Liver (tissue), 9 donors: ENCODE measurements around the gene TJP2. TPM values are rescaled to one million over a fixed set of nuclear protein-coding genes. Genes with fewer than 3 reads are reported as not detected.
"Not testable (repeated sequence)": the region's sequence is repeated elsewhere in the genome, so short reads cannot be mapped to it uniquely, and the experiment has no call there.

ENCODE experiments used
- DNase-seq: peaks from one replicate; pipeline ENCODE4 v3.0.0-alpha.2; 2017; ENCODE audit warnings: low spot score
- H3K27ac ChIP-seq, 2 donors: one replicate each; pipeline ENCODE4 v1.7.0; 2013; ENCODE audit warnings: inconsistent platforms in 2 of 2, low read length in 2 of 2, control low read depth in 1 of 2, low read depth in 1 of 2, mild to moderate bottlenecking in 1 of 2
- H3K27me3 ChIP-seq, 4 donors: one replicate each; pipeline versions ENCODE4 v1.6.1 to v1.7.0; 2013; ENCODE audit warnings: low read length in 3 of 4, inconsistent platforms in 1 of 4, mild to moderate bottlenecking in 1 of 4, moderate library complexity in 1 of 4; ENCODE audit not compliant: control insufficient read depth in 4 of 4, insufficient read depth in 4 of 4
- H3K36me3 ChIP-seq, 4 donors: one replicate each; pipeline versions ENCODE4 v1.6.1 to v1.7.0; 2013; ENCODE audit warnings: low read length in 3 of 4, mild to moderate bottlenecking in 3 of 4, low read depth in 1 of 4, moderate library complexity in 1 of 4; ENCODE audit not compliant: control insufficient read depth in 4 of 4, insufficient read depth in 3 of 4
- H3K4me1 ChIP-seq, 4 donors: one replicate each; pipeline versions ENCODE4 v1.6.1 to v1.7.0; 2013; ENCODE audit warnings: low read length in 3 of 4, mild to moderate bottlenecking in 3 of 4, moderate library complexity in 1 of 4; ENCODE audit not compliant: control insufficient read depth in 4 of 4, insufficient read depth in 4 of 4
- H3K4me3 ChIP-seq, 3 donors: one replicate each; pipeline versions ENCODE4 v1.6.1 to v1.7.0; 2013; ENCODE audit warnings: low read length in 3 of 3, control low read depth in 1 of 3, low read depth in 1 of 3, mild to moderate bottlenecking in 1 of 3
- H3K9ac ChIP-seq, 2 donors: one replicate each; pipeline ENCODE4 v1.7.0; 2013; ENCODE audit warnings: low read length in 2 of 2, mild to moderate bottlenecking in 2 of 2, moderate library complexity in 2 of 2, control low read depth in 1 of 2, low read depth in 1 of 2
- H3K9me3 ChIP-seq, 4 donors: one replicate each; pipeline versions ENCODE4 v1.6.1 to v1.7.0; 2013; ENCODE audit warnings: low read length in 3 of 4; ENCODE audit not compliant: control insufficient read depth in 4 of 4
- EGR1 ChIP-seq, 2 donors: IDR thresholded peaks; 2 replicates each; pipeline ENCODE4 v1.6.1; 2016 to 2018; ENCODE audit warnings: antibody characterized with exemption in 2 of 2, low read depth in 2 of 2
- FOXA1 ChIP-seq: IDR thresholded peaks from 2 replicates; pipeline ENCODE4 v1.6.1; 2016; ENCODE audit warnings: antibody characterized with exemption
- FOXA2 ChIP-seq: IDR thresholded peaks from 2 replicates; pipeline ENCODE4 v1.6.1; 2016; ENCODE audit warnings: antibody characterized with exemption
- GABPA ChIP-seq, 2 donors: IDR thresholded peaks in 1 of 2; conservative IDR thresholded peaks in 1 of 2; 2 replicates each; pipeline ENCODE4 v1.6.1; 2016; ENCODE audit warnings: antibody characterized with exemption in 2 of 2, mild to moderate bottlenecking in 1 of 2, moderate library complexity in 1 of 2
- HNF4A ChIP-seq, 2 donors: conservative IDR thresholded peaks; 2 replicates each; pipeline ENCODE4 v1.6.1; 2016; ENCODE audit warnings: antibody characterized with exemption in 2 of 2, mild to moderate bottlenecking in 2 of 2
- HNF4G ChIP-seq: IDR thresholded peaks from 2 replicates; pipeline ENCODE4 v1.6.1; 2016; ENCODE audit warnings: antibody characterized with exemption
- JUND ChIP-seq, 2 donors: IDR thresholded peaks; 2 replicates each; pipeline ENCODE4 v1.6.1; 2016; ENCODE audit warnings: antibody characterized with exemption in 2 of 2
- NR2F2 ChIP-seq: IDR thresholded peaks from 2 replicates; pipeline ENCODE4 v1.6.1; 2016; ENCODE audit warnings: antibody characterized with exemption
- RAD21 ChIP-seq, 2 donors: IDR thresholded peaks; 2 replicates each; pipeline ENCODE4 v1.6.1; 2016; ENCODE audit warnings: antibody characterized with exemption in 2 of 2, mild to moderate bottlenecking in 2 of 2
- RXRA ChIP-seq, 2 donors: IDR thresholded peaks; 2 replicates each; pipeline ENCODE4 v1.6.1; 2017 to 2018; ENCODE audit warnings: antibody characterized with exemption in 2 of 2, mild to moderate bottlenecking in 1 of 2
- SP1 ChIP-seq: IDR thresholded peaks from 2 replicates; pipeline ENCODE4 v1.6.1; 2018; ENCODE audit warnings: antibody characterized with exemption, mild to moderate bottlenecking
- TAF1 ChIP-seq: conservative IDR thresholded peaks from 2 replicates; pipeline ENCODE4 v1.6.1; 2016; ENCODE audit warnings: antibody characterized with exemption, mild to moderate bottlenecking
- YY1 ChIP-seq: IDR thresholded peaks from 2 replicates; pipeline ENCODE4 v1.6.1; 2016; ENCODE audit warnings: antibody characterized with exemption, mild to moderate bottlenecking
- WGBS: extraction: QIAGEN DNeasy Blood & Tissue Kit; methylation state at CpG from one replicate; pipeline ENCODE4 v1.1.7; 2013; 5-methylcytosine and 5-hydroxymethylcytosine counted together
- polyA plus RNA-seq, 2 donors: library from polyadenylated mRNA; stranded (reverse) in 1 of 2; unstranded in 1 of 2; fragments of 200-250 nt in 1 of 2; fragments of >200 nt in 1 of 2; fragmentation: Nextera tagmentation in 1 of 2; extraction: Ambion mirVana in 1 of 2; gene quantifications; one replicate each; pipeline versions ENCODE4 v1.2.1 to v1.2.3, GENCODE V29; 2013 to 2015
- total RNA-seq, 2 donors: library from RNA; depleted of rRNA; stranded (reverse); fragments of >200 nt; gene quantifications; one replicate each; pipeline ENCODE4 v1.2.3, GENCODE V29; 2014
- TF ChIP-seq, protein P1 (sequence below): IDR thresholded peaks from 2 replicates; pipeline ENCODE4 v1.6.1; 2016; ENCODE audit warnings: antibody characterized with exemption
- TF ChIP-seq, protein P2 (sequence below): IDR thresholded peaks from 2 replicates; pipeline ENCODE4 v1.6.1; 2016; ENCODE audit warnings: antibody characterized with exemption, mild to moderate bottlenecking
- TF ChIP-seq, protein P3 (sequence below): IDR thresholded peaks from 2 replicates; pipeline ENCODE4 v1.6.1; 2016; ENCODE audit warnings: antibody characterized with exemption
- TF ChIP-seq, protein P4 (sequence below): fragments of 150-350 bp; IDR thresholded peaks from 2 replicates; pipeline ENCODE4 v1.5.1; 2017; ENCODE audit warnings: improper control_type of control experiment, low read depth, low read length; ENCODE audit not compliant: missing input control
- TF ChIP-seq, protein P5 (sequence below): IDR thresholded peaks from 2 replicates; pipeline ENCODE4 v1.6.1; 2016; ENCODE audit warnings: antibody characterized with exemption
- donor health status: healthy.
- donor health status: healthy.
- donor health status: healthy.
- donor health status: healthy.
- donor health status: healthy.

The TJP2 gene
- total and polyA plus RNA-seq, 4 donors = 23.2 to 74.0 (median 32.6) TPM

DNA sequence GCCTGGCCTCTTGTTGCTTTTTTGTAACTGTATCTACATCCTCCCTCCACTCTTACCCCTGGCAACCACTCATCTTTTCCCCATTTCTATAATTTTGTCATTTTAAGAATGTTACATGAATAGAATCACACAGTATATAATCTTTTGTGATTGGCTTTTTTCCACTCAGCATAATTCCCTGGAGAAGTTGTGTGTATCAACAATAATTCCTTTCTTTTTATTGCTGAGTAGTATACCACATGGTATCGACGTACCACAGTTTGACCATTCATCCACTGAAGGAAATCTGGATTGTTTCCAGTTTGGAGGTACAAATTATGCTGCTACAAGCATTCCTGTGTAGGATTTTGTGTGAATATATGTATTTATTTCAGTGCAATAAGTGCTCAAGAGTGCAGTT lies 129.3 kb downstream of the TJP2 start:
- Histone ChIP-seq H3K4me3 (no peak overlapping the region), H3K36me3 (no peaks in the 10 kb centered on the region), H3K4me1 (no peaks in the 10 kb centered on the region), H3K9ac (no peak overlapping the region), H3K9me3 (no peaks in the 10 kb centered on the region), H3K27me3 (no peaks in the 10 kb centered on the region), H3K27ac (no peak overlapping the region)
- DNase-seq = no peak
- WGBS = 97% methylated on average over 2 of the region's 2 CpGs
- TF ChIP-seq RAD21 (IDR thresholded peaks at IDR 0.05) = no peak
- no peak for TF ChIP-seq TAF1
- TF ChIP-seq YY1 = no peak
- no peak for TF ChIP-seq NR2F2
- TF ChIP-seq, protein P1, sequence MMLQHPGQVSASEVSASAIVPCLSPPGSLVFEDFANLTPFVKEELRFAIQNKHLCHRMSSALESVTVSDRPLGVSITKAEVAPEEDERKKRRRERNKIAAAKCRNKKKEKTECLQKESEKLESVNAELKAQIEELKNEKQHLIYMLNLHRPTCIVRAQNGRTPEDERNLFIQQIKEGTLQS = no peak
- TF ChIP-seq JUND (IDR thresholded peaks at IDR 0.05) = no peak
- no peak for TF ChIP-seq EGR1 (IDR thresholded peaks at IDR 0.05; ENCODE audit: low read depth in 2 of 2)
- TF ChIP-seq SP1 = no peak
- TF ChIP-seq RXRA (IDR thresholded peaks at IDR 0.05) = no peak
- TF ChIP-seq, protein P2, sequence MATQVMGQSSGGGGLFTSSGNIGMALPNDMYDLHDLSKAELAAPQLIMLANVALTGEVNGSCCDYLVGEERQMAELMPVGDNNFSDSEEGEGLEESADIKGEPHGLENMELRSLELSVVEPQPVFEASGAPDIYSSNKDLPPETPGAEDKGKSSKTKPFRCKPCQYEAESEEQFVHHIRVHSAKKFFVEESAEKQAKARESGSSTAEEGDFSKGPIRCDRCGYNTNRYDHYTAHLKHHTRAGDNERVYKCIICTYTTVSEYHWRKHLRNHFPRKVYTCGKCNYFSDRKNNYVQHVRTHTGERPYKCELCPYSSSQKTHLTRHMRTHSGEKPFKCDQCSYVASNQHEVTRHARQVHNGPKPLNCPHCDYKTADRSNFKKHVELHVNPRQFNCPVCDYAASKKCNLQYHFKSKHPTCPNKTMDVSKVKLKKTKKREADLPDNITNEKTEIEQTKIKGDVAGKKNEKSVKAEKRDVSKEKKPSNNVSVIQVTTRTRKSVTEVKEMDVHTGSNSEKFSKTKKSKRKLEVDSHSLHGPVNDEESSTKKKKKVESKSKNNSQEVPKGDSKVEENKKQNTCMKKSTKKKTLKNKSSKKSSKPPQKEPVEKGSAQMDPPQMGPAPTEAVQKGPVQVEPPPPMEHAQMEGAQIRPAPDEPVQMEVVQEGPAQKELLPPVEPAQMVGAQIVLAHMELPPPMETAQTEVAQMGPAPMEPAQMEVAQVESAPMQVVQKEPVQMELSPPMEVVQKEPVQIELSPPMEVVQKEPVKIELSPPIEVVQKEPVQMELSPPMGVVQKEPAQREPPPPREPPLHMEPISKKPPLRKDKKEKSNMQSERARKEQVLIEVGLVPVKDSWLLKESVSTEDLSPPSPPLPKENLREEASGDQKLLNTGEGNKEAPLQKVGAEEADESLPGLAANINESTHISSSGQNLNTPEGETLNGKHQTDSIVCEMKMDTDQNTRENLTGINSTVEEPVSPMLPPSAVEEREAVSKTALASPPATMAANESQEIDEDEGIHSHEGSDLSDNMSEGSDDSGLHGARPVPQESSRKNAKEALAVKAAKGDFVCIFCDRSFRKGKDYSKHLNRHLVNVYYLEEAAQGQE = no peak
- TF ChIP-seq, protein P3, sequence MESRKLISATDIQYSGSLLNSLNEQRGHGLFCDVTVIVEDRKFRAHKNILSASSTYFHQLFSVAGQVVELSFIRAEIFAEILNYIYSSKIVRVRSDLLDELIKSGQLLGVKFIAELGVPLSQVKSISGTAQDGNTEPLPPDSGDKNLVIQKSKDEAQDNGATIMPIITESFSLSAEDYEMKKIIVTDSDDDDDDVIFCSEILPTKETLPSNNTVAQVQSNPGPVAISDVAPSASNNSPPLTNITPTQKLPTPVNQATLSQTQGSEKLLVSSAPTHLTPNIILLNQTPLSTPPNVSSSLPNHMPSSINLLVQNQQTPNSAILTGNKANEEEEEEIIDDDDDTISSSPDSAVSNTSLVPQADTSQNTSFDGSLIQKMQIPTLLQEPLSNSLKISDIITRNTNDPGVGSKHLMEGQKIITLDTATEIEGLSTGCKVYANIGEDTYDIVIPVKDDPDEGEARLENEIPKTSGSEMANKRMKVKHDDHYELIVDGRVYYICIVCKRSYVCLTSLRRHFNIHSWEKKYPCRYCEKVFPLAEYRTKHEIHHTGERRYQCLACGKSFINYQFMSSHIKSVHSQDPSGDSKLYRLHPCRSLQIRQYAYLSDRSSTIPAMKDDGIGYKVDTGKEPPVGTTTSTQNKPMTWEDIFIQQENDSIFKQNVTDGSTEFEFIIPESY = no peak
- TF ChIP-seq, protein P4, sequence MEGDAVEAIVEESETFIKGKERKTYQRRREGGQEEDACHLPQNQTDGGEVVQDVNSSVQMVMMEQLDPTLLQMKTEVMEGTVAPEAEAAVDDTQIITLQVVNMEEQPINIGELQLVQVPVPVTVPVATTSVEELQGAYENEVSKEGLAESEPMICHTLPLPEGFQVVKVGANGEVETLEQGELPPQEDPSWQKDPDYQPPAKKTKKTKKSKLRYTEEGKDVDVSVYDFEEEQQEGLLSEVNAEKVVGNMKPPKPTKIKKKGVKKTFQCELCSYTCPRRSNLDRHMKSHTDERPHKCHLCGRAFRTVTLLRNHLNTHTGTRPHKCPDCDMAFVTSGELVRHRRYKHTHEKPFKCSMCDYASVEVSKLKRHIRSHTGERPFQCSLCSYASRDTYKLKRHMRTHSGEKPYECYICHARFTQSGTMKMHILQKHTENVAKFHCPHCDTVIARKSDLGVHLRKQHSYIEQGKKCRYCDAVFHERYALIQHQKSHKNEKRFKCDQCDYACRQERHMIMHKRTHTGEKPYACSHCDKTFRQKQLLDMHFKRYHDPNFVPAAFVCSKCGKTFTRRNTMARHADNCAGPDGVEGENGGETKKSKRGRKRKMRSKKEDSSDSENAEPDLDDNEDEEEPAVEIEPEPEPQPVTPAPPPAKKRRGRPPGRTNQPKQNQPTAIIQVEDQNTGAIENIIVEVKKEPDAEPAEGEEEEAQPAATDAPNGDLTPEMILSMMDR = no peak
- TF ChIP-seq GABPA (IDR thresholded peaks at IDR 0.05 in 1 of 2, conservative IDR thresholded peaks at IDR 0.05 in 1 of 2) = no peak
- TF ChIP-seq FOXA2 = no peak
- TF ChIP-seq, protein P5, sequence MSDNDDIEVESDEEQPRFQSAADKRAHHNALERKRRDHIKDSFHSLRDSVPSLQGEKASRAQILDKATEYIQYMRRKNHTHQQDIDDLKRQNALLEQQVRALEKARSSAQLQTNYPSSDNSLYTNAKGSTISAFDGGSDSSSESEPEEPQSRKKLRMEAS = no peak
- no peak for TF ChIP-seq FOXA1
- TF ChIP-seq HNF4A (conservative IDR thresholded peaks at IDR 0.05) = no peak
- no peak for TF ChIP-seq HNF4G

DNA sequence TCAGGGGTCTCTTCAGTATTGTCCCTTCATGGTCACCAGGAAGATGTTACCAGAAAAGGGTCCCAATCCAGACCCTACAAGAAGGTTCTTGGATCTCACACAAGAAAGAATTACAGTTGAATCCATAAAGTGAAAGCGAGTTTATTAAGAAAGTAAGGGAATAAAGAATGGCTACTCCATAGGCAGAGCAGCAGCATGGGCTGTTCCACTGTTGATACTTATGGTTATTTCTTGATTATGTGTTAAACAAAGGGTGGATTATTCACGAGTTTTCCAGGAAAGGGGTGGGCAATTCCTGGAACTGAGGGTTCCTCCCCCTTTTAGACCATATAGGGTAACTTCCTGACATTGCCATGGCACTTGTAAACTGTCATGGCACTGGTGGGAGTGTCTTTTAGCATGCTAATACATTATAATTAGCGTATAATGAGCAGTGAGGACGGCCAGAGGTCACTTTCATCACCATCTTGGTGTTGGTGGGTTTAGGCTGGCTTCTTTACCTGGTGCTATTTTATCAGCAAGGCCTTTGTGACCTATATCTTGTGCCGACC lies 132.9 kb downstream of the TJP2 start:
- not testable (repeated sequence) for H3K27me3 ChIP-seq, H3K27ac ChIP-seq, H3K9ac ChIP-seq, H3K9me3 ChIP-seq, DNase-seq, H3K36me3 ChIP-seq, H3K4me3 ChIP-seq, H3K4me1 ChIP-seq
- WGBS = 78% methylated on average over 5 of the region's 5 CpGs
